ENCODE results near the gene C10orf143. TPM values are rescaled to one million over a fixed set of nuclear protein-coding genes. Genes with fewer than 3 reads are reported as not detected.
"Not testable (repeated sequence)": the region's sequence is repeated elsewhere in the genome, so short reads cannot be mapped to it uniquely, and the experiment has no call there.

The C10orf143 gene
- polyA plus RNA-seq, 4 donors = 5.8 to 7.3 (median 6.6) TPM

- no peak for DNase-seq (ENCODE audit: low read depth in 4 of 4, low spot score in 3 of 4)
These were observed 72.0 kb downstream of the C10orf143 start for GRCh38 chr10:130038611-130039109.

GRCh38 chr10:130038019-130038555 lies 72.5 kb downstream of the C10orf143 start:
- no peak for DNase-seq (ENCODE audit: low read depth in 4 of 4, low spot score in 3 of 4)

- DNase-seq (ENCODE audit: low read depth in 4 of 4, low spot score in 3 of 4) = no peak
These were observed 73.4 kb downstream of the C10orf143 start for GRCh38 chr10:130037169-130037661.

- no peak for DNase-seq (ENCODE audit: low read depth in 4 of 4, low spot score in 3 of 4)
These were observed 74.1 kb downstream of the C10orf143 start for GRCh38 chr10:130036296-130037065.

- no peak for DNase-seq (ENCODE audit: low read depth in 4 of 4, low spot score in 3 of 4)
These were observed 81.4 kb downstream of the C10orf143 start for GRCh38 chr10:130029209-130029608.

- no peak for DNase-seq (ENCODE audit: low read depth in 4 of 4, low spot score in 3 of 4)
These were observed 82.2 kb downstream of the C10orf143 start for GRCh38 chr10:130028465-130028819.

GRCh38 chr10:130027716-130028464 lies 82.7 kb downstream of the C10orf143 start:
- DNase-seq (ENCODE audit: low read depth in 4 of 4, low spot score in 3 of 4) = no peak

- DNase-seq (ENCODE audit: low read depth in 4 of 4, low spot score in 3 of 4) = no peak
These were observed 83.8 kb downstream of the C10orf143 start for GRCh38 chr10:130026670-130027456.

- DNase-seq (ENCODE audit: low read depth in 4 of 4, low spot score in 3 of 4) = no peak
These were observed 84.7 kb downstream of the C10orf143 start for GRCh38 chr10:130025811-130026485.

GRCh38 chr10:130025326-130025725 lies 85.3 kb downstream of the C10orf143 start:
- no peak for DNase-seq (ENCODE audit: low read depth in 4 of 4, low spot score in 3 of 4)

GRCh38 chr10:130024779-130025325 lies 85.8 kb downstream of the C10orf143 start:
- DNase-seq (ENCODE audit: low read depth in 4 of 4, low spot score in 3 of 4) = no peak

GRCh38 chr10:130024326-130024725 lies 86.3 kb downstream of the C10orf143 start:
- DNase-seq (ENCODE audit: low read depth in 4 of 4, low spot score in 3 of 4) = not testable (repeated sequence)

GRCh38 chr10:130023454-130024230 lies 87.0 kb downstream of the C10orf143 start:
- DNase-seq (ENCODE audit: low read depth in 4 of 4, low spot score in 3 of 4) = no peak

- DNase-seq (ENCODE audit: low read depth in 4 of 4, low spot score in 3 of 4) = no peak
These were observed 87.9 kb downstream of the C10orf143 start for GRCh38 chr10:130022511-130023299.

GRCh38 chr10:130022086-130022485 lies 88.5 kb downstream of the C10orf143 start:
- no peak for DNase-seq (ENCODE audit: low read depth in 4 of 4, low spot score in 3 of 4)

GRCh38 chr10:130021383-130021950 lies 89.2 kb downstream of the C10orf143 start:
- no peak for DNase-seq (ENCODE audit: low read depth in 4 of 4, low spot score in 3 of 4)

- no peak for DNase-seq (ENCODE audit: low read depth in 4 of 4, low spot score in 3 of 4)
These were observed 89.8 kb downstream of the C10orf143 start for GRCh38 chr10:130020651-130021382.
